IMR-90 (cell line): ENCODE results near the gene PRKAR2A.
A peak's percentile ranks its signal among the peaks of the same experiment; 100 is the strongest.

ENCODE experiments used
- BHLHE40 ChIP-seq: fragments of 150-350 bp; IDR thresholded peaks from 2 replicates; pipeline ENCODE4 v1.6.1; 2016; ENCODE audit warnings: mild to moderate bottlenecking, low read depth, low read length
- CEBPB ChIP-seq: IDR thresholded peaks from 2 replicates; pipeline ENCODE4 v1.6.1; 2012; ENCODE audit warnings: low read depth, low read length, improper control_type of control experiment
- CHD1 ChIP-seq: IDR thresholded peaks from 2 replicates; pipeline ENCODE4 v1.6.1; 2012; ENCODE audit warnings: low read depth, low read length, improper control_type of control experiment
- FOS ChIP-seq: fragments of 150-350 bp; IDR thresholded peaks from 2 replicates; pipeline ENCODE4 v1.6.1; 2016; ENCODE audit warnings: low read depth, low read length
- MAFK ChIP-seq: IDR thresholded peaks from 2 replicates; pipeline ENCODE4 v1.6.1; 2012; ENCODE audit warnings: low read depth, low read length, improper control_type of control experiment
- NFE2L2 ChIP-seq: fragments of 150-350 bp; IDR thresholded peaks from 2 replicates; pipeline ENCODE4 v1.6.1; 2016; ENCODE audit warnings: low read depth, mild to moderate bottlenecking, low read length
- POLR2A ChIP-seq: IDR thresholded peaks from 2 replicates; pipeline ENCODE4 v1.6.1; 2012; ENCODE audit warnings: mild to moderate bottlenecking, low read depth, low read length
- RAD21 ChIP-seq: IDR thresholded peaks from 2 replicates; pipeline ENCODE4 v1.6.1; 2012; ENCODE audit warnings: low read length, improper control_type of control experiment
- RCOR1 ChIP-seq: IDR thresholded peaks from 2 replicates; pipeline ENCODE4 v1.6.1; 2012; ENCODE audit warnings: mild to moderate bottlenecking, low read length, improper control_type of control experiment; ENCODE audit not compliant: insufficient replicate concordance
- RFX5 ChIP-seq: IDR thresholded peaks from 2 replicates; pipeline ENCODE4 v1.8.0; 2012; ENCODE audit warnings: low read depth, mild to moderate bottlenecking, low read length, moderate library complexity
- SMC3 ChIP-seq: fragments of 150-350 bp; IDR thresholded peaks from 2 replicates; pipeline ENCODE4 v1.6.1; 2016; ENCODE audit warnings: low read depth, mild to moderate bottlenecking, antibody characterized with exemption, low read length, moderate library complexity
- TF ChIP-seq, protein P1 (sequence below): conservative IDR thresholded peaks from 2 replicates; pipeline ENCODE4 v1.5.1; 2012; ENCODE audit warnings: mild to moderate bottlenecking, low read depth, low read length, improper control_type of control experiment
- TF ChIP-seq, protein P2 (sequence below): fragments of 150-350 bp; IDR thresholded peaks from 2 replicates; pipeline ENCODE4 v1.6.1; 2017; ENCODE audit warnings: mild to moderate bottlenecking, antibody characterized with exemption, low read length, low read depth
- TF ChIP-seq, protein P3 (sequence below): fragments of 150-350 bp; IDR thresholded peaks from 2 replicates; pipeline ENCODE4 v1.6.1; 2016; ENCODE audit warnings: low read depth, mild to moderate bottlenecking, low read length, moderate library complexity, borderline replicate concordance

DNA sequence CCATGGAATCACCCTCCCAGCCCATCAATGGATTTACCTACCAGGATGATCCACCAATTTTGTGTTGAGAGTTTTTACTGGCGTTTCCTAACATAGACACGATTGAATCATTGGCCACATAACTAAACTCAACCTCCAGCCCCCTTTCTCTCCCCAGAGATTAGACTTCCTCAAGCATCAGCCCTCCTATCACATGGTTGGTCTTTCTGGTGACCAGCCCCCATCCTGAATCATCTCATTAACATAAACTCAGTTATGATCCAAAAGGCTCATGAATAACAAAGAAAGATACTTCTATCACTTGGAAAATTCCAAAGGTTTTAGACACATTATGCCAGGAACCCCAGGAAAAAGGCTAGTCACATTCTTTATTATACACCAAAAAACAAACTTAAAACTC lies 21.2 kb downstream of the PRKAR2A start:
- TF ChIP-seq POLR2A (no peak), BHLHE40 (no peak), CEBPB (no peak), RCOR1 (no peak), SMC3 (no peak), MAFK (no peak), FOS (no peak), RFX5 (no peak), RAD21 (no peak), CHD1 (no peak), NFE2L2 (no peak)
- TF ChIP-seq, protein P1, sequence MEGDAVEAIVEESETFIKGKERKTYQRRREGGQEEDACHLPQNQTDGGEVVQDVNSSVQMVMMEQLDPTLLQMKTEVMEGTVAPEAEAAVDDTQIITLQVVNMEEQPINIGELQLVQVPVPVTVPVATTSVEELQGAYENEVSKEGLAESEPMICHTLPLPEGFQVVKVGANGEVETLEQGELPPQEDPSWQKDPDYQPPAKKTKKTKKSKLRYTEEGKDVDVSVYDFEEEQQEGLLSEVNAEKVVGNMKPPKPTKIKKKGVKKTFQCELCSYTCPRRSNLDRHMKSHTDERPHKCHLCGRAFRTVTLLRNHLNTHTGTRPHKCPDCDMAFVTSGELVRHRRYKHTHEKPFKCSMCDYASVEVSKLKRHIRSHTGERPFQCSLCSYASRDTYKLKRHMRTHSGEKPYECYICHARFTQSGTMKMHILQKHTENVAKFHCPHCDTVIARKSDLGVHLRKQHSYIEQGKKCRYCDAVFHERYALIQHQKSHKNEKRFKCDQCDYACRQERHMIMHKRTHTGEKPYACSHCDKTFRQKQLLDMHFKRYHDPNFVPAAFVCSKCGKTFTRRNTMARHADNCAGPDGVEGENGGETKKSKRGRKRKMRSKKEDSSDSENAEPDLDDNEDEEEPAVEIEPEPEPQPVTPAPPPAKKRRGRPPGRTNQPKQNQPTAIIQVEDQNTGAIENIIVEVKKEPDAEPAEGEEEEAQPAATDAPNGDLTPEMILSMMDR: no peak
- TF ChIP-seq, protein P2, sequence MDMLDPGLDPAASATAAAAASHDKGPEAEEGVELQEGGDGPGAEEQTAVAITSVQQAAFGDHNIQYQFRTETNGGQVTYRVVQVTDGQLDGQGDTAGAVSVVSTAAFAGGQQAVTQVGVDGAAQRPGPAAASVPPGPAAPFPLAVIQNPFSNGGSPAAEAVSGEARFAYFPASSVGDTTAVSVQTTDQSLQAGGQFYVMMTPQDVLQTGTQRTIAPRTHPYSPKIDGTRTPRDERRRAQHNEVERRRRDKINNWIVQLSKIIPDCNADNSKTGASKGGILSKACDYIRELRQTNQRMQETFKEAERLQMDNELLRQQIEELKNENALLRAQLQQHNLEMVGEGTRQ: peak; percentile 59; the same call in 1 of the 2 replicates
- TF ChIP-seq, protein P3, sequence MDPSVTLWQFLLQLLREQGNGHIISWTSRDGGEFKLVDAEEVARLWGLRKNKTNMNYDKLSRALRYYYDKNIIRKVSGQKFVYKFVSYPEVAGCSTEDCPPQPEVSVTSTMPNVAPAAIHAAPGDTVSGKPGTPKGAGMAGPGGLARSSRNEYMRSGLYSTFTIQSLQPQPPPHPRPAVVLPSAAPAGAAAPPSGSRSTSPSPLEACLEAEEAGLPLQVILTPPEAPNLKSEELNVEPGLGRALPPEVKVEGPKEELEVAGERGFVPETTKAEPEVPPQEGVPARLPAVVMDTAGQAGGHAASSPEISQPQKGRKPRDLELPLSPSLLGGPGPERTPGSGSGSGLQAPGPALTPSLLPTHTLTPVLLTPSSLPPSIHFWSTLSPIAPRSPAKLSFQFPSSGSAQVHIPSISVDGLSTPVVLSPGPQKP: no peak
